Glutamatergic neuron (in vitro differentiated cells): ENCODE measurements around the gene NUP85. TPM values are rescaled to one million over a fixed set of nuclear protein-coding genes. Genes with fewer than 3 reads are reported as not detected.

Experiments
- DNase-seq: peaks from one replicate; pipeline ENCODE4 v3.0.0; 2022
- H3K27ac Mint-ChIP-seq: one replicate; pipeline ENCODE4 v1.8.0; 2020; ENCODE audit warnings: mild to moderate bottlenecking, mixed read lengths, inconsistent platforms; ENCODE audit not compliant: unreplicated experiment
- H3K27me3 Mint-ChIP-seq: one replicate; pipeline ENCODE4 v1.8.0; 2020; ENCODE audit warnings: mild to moderate bottlenecking, moderate library complexity, mixed read lengths, inconsistent platforms; ENCODE audit not compliant: unreplicated experiment
- H3K36me3 Mint-ChIP-seq: one replicate; pipeline ENCODE4 v1.8.0; 2020; ENCODE audit warnings: mild to moderate bottlenecking, mixed read lengths, inconsistent platforms; ENCODE audit not compliant: unreplicated experiment
- H3K4me1 Mint-ChIP-seq: one replicate; pipeline ENCODE4 v1.8.0; 2020; ENCODE audit warnings: mild to moderate bottlenecking, low read depth, mixed read lengths, inconsistent platforms; ENCODE audit not compliant: unreplicated experiment
- H3K4me3 Mint-ChIP-seq: one replicate; pipeline ENCODE4 v1.8.0; 2020; ENCODE audit warnings: mild to moderate bottlenecking, mixed read lengths, inconsistent platforms; ENCODE audit not compliant: unreplicated experiment
- H3K9me3 Mint-ChIP-seq: one replicate; pipeline ENCODE4 v1.8.0; 2020; ENCODE audit warnings: mild to moderate bottlenecking, moderate library complexity, mixed read lengths, inconsistent platforms; ENCODE audit not compliant: unreplicated experiment
- CTCF ChIP-seq: fragments of 200-600 bp; sonication (generic); IDR thresholded peaks from one replicate; pipeline ENCODE4 v1.5.0; 2021; ENCODE audit not compliant: partially characterized antibody, unreplicated experiment
- total RNA-seq: library from RNA; stranded (reverse); fragmentation: NEBNext Ultra II Directional; extraction: Animal tissue kit (Norgen Biotek cat#: 25700); gene quantifications from one replicate; pipeline ENCODE4 v1.2.1, GENCODE V29; 2021; ENCODE audit not compliant: unreplicated experiment

Gene NUP85
- total RNA-seq, 1 donor from 2014 or later = 58.9 TPM

- Mint-ChIP-seq H3K27ac (peak overlapping the region; percentile 56), H3K4me3 (peak overlapping the region; percentile 98), H3K4me1 (peaks cover 12% of the 10 kb centered on the region), H3K9me3 (peaks cover 16% of the 10 kb centered on the region), H3K36me3 (no peaks in the 10 kb centered on the region), H3K27me3 (peaks cover 11% of the 10 kb centered on the region)
- DNase-seq = no peak
- no peak for TF ChIP-seq CTCF
Observed at GRCh38 chr17:75181110-75181509, 24.4 kb upstream of the NUP85 start.

GRCh38 chr17:75181608-75182318 lies 23.7 kb upstream of the NUP85 start:
- no peak for TF ChIP-seq CTCF
- DNase-seq = no peak
- peak overlapping the region; percentile 98 for H3K4me3 Mint-ChIP-seq

GRCh38 chr17:75182319-75182568 lies 23.2 kb upstream of the NUP85 start:
- Mint-ChIP-seq H3K4me1 (peaks cover 12% of the 10 kb centered on the region), H3K4me3 (peak overlapping the region; percentile 98), H3K27ac (no peak overlapping the region), H3K9me3 (peaks cover 16% of the 10 kb centered on the region), H3K27me3 (peaks cover 11% of the 10 kb centered on the region), H3K36me3 (no peaks in the 10 kb centered on the region)
- TF ChIP-seq CTCF = no peak
- DNase-seq = peak; percentile 61

More at GRCh38 chr17:75181608-75182318, 23.7 kb upstream of the NUP85 start:
- Mint-ChIP-seq H3K9me3 (peaks cover 16% of the 10 kb centered on the region), H3K4me1 (peaks cover 12% of the 10 kb centered on the region), H3K27me3 (peaks cover 11% of the 10 kb centered on the region), H3K27ac (peak overlapping the region; percentile 56), H3K36me3 (no peaks in the 10 kb centered on the region)

- Mint-ChIP-seq H3K4me1 (peaks cover 12% of the 10 kb centered on the region), H3K4me3 (peak within 1 kb of the TSS; percentile 98), H3K36me3 (no peaks in the 10 kb centered on the region), H3K27me3 (peaks cover 11% of the 10 kb centered on the region), H3K27ac (peak within 1 kb of the TSS; percentile 90), H3K9me3 (peaks cover 16% of the 10 kb centered on the region)
- TF ChIP-seq CTCF = peak; percentile 26
- peak; percentile 95 for DNase-seq
Observed at GRCh38 chr17:75182569-75183436, 22.7 kb upstream of the NUP85 start, which contains the start of gene SUMO2. Gene SUMO2 (minus strand): TSS chr17:75182959. CDS start chr17:75182834, 125 bp downstream.
